ENCODE measurements around the gene ATP11C.

- no peak for TF ChIP-seq EZH2 (IDR thresholded peaks at IDR 0.05)
- no peak for TF ChIP-seq POLR2AphosphoS5 (IDR thresholded peaks at IDR 0.05; ENCODE audit: borderline replicate concordance, low read depth, low read length)
- TF ChIP-seq FOXP2 (optimal IDR thresholded peaks at IDR 0.05; ENCODE audit: control extremely low read depth, extremely low read length, insufficient read depth) = no peak
These were observed 148.9 kb downstream of the ATP11C start for GRCh38 chrX:139783959-139784358.

All from SK-N-MC (cell line).